Measurements from ENCODE around the gene CTH.
"Not testable (repeated sequence)": the region's sequence is repeated elsewhere in the genome, so short reads cannot be mapped to it uniquely, and the experiment has no call there.

The CTH gene

DNA sequence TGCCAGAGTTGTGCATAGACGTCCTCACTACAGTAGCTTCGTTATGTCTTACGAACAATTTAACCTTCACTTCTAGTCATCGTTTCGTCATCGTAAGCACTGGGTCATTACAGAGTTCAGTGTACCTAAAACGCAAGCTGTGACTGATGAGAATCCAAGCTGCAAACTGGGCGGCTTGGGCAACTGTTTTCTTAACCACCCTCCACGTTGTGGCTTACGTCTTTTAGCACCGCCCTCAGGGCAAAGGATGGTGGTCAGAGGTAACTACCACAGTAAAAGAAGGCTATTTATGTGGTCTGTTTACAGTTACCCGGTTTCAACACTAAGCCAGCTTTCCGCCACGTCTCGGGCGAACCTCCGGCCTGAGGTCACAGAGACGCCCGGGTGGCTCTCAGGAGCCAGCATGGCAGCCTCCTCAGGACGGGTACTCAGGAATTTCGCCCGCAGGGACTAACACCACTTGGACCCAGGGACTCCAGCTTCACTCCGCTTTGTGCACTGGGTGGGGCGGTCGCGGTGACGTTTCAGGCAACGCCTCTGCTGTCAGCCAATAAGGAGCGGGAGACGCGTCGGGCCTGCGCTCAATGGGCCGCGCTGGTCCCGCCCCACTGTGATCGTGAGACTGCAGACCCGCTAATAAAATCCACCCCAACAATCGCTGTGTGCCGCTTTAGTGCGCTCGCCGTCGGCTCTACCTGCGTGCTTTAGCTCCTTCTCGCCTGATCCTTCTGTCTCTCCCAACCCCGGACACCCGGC lies at the start of gene CTH:
Gene CTH (plus strand): TSS at position 665 of the 756 bp plus-strand sequence. CDS start 148 bp downstream, outside the sequence.
- DNase-seq = peak; percentile 90

DNA sequence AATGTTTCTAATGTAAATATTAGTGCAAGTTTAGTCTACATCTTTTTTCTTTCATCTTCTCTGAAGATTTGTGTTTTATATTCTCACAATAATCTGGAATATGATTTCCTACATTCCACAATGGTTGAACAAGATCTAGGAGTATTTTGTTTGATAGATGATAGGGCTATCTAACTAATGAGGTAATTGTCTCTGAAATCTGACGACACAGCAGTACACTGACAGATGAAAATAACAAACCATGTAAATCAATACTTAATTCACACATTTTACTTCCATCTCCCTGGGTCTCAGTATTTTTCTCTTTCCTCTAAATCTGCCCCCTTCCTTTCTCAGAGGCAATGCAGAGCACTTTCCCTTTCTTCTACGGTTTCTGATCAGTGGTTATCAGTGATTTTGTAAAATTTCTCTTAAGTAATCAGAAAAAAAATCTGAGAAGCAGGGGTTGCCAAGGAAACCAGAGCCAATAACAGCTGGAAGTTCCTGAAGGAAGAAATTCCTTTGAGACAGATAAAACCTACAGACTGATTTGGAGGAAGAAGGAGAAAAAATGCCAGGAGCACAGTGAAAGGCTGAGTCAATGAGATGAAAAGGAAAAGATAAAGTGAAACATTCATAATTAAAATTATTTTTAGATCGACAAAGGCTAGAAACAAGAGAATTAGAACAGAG lies 49.2 kb upstream of the CTH start:
- no peak for DNase-seq

DNA sequence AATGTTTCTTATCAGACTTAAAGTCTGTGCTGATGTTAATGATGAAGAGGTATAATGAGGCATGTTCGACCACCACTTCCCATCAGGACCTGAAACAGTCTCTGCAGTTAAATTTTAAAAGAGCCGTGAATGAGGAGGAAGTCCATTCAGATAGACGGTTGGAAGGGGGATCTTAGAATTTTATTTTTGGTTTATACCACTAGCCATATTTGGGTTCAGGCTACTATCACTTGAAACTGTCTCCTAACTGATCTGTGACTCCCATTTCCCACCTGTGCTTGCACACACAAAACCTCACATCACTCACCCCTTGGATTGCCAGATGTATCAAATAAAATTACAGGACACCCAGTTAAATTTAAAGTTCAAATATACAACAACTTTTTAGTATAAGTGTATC lies 46.6 kb upstream of the CTH start:
- DNase-seq = no peak

DNA sequence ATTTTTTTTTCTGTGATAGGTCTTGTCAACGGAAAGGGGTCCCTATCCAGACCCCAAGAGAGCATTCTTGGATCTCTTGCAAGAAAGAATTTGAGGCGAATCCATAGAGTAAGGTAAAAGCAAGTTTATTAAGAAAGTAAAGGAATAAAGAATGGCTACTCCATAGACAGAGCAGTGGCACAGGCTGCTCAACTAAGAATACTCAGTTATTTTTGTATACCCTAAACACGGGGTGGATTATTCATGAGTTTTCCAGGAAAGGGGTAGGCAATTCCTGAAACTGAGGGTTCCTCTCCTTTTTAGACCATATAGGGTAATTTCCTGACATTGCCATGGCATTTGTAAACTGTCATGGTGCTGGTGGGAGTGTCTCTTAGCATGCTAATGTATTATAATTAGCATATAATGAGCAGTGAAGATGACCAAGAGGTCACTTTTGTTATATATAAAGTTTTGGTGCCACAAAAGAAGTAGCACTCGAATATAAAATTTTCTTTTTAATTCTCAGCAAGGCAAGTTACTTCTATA lies 44.6 kb upstream of the CTH start:
- not testable (repeated sequence) for DNase-seq

DNA sequence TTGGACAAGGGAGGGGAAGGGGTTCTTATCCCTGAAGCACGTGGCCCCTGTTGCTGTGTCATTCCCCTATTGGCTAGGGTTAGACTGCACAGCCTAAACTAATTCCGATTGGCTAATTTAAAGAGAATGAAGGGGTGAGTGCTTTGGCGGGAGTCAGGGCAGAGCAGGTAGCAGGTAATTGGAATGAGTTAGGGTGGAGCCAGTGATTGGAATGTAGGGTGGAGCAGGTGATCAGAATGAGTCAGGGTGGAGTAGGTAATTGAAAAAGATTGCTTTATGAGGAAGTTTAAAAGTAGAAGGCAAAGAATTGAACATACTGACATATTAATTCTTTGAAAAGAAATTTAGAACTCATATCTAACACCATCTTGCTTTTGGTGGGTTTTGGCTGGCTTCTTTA lies 44.1 kb upstream of the CTH start:
- not testable (repeated sequence) for DNase-seq

DNA sequence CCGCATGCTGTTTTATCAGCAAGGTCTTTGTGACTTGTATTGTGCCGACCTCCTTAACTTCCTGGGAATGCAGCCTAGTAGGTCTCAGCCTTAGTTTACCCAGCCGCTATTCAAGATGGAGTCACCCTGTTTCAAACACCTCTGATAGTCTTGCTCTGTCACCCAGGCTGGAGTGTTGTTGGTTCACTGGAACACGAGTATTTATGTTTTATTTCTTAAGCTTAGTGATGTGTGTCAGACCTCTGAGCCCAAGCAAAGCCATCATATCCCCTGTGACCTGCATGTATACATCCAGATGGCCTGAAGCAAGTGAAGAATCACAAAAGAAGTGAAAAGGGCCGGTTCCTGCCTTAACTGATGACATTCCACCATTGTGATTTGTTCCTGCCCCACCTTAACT lies 43.7 kb upstream of the CTH start:
- DNase-seq = not testable (repeated sequence)

DNA sequence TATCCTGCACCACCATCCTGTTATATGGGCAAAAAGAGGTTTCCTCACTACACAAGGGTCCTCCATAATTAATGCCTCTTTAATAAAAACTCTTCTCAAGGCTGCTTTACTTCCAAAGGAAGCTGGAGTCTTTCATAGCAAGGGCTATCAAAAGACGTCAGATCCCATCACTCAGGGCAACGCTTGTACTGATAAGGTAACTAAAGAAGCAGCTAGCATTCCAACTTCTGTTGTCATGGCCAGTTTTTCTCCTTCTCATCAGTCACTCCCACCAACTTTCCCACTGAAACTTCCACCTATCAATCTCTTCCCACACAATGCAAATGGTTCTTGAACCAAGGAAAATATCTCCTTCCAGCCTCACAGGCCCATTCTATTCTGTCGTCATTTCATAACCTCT lies 39.5 kb upstream of the CTH start:
- not testable (repeated sequence) for DNase-seq

DNA sequence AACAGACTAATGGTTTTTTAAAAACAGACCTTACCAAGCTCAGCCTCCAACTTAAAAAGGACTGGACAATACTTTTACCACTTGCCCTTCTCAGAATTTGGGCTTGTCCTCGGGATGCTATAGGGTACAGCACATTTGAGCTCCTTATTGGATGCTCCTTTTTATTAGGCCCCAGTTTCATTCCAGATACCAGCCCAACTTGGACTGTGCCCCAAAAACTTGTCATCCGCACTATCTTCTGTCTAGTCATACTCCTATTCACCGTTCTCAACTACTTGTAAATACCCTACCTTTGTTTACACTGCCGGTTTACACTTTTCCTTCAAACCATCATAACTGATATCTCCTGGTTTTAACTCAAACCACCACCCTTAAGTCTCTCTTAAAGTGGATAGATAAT lies 38.6 kb upstream of the CTH start:
- no peak for DNase-seq

DNA sequence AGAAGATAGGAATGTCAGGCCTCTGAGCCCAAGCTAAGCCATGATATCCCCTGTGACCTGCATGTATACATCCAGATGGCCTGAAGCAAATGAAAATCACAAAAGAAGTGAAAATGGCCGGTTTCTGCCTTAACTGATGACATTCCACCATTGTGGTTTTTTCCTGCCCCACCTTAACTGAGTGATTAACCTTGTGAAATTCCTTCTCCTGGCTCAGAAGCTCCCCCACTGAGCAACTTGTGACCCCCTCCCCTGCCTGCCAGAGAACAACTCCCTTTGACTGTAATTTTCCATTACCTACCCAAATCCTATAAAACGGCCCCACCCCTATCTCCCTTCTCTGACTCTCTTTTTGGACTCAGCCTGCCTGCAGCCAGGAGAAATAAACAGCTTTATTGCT lies 37.5 kb upstream of the CTH start:
- not testable (repeated sequence) for DNase-seq

DNA sequence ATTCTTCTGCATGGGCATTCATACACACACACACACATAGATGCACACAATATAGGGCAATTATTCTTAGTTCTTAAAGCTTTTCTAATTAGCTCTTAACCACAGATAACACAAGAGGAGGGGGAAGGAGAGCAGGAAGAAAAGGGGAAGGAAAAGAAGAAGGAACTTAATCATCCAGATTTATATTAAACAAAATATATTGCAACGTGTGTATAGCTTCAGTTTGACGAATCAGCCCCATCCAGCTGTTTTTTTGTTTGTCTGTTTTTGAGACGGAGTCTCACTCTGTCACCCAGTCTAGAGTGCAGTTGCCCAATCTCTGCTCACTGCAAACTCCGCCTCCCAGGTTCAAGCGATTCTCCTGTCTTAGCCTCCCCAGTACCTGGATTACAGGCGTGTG lies 34.9 kb upstream of the CTH start:
- DNase-seq = no peak

DNA sequence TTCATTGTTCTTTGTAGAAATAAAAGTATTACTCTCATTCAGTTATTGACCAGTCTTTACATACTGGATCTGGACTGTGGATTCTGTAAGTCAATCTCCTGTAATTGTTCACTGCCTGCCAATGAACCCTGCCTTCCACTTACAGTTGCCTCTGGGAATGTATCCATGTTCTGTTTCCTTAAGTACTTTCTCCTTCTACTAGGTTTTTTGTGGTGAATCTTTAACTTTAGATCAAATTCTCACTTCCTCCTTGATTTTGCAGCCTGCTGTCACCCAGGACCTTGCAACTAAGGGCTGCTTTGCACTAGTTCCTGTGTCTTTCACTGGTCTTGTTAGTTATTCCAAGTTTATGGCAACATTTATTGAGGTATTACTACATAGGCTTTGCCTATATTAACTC lies 28.4 kb upstream of the CTH start:
- no peak for DNase-seq

DNA sequence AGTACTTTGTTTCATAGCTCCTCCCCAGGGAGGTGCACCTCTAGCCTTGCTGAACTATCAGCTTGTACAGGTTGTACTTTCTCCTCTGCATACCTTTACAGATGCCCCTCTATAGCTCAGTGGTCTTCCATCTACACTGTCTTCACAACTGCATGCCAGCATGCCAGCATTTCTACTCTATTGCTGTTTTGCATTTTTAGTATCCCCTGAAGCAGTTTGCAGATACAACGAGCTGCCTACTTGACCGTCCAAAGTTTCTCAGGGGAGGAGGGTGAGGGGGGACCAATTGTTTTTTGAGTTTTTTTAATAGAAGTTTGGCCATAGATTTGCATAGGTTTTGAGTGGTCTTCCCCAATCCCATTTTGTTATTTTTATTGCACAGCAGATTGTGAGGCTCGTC lies 27.6 kb upstream of the CTH start:
- DNase-seq = no peak

DNA sequence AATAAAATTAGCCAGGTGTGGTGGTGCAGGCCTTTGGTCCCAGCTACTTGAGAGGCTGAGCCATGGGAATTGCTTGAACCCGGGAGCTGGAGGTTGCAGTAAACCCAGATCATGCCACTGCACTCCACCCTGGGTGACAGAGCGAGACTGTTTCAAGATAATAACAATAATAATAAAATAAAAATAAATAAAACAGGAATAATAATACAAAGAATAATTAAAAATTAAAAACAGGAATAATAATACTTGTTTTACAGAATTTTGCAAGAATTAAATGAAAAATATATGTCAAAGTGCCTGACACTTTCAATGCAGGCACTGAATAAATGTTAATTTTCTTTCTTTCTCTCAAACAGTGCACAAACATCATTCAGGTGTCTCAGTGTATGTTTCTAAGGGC lies 26.5 kb upstream of the CTH start:
- DNase-seq = no peak

DNA sequence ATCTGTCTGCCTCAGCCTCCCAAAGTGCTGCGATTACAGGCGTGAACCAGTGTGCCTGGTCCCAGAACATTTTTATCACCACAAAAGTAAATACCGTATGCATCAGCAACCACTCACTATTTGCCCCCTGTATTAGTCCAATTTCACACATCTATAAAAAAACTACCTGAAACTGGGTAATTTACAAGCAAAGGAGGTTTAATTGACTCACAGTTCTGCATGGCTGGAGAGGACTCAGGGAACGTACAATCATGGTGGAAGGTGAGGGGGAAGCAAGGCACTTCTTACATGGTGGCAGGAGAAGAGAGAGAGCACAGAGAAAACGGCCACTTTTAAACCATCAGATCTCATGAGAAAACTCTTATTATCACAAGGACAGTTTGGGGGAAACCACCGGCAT lies 25.6 kb upstream of the CTH start:
- DNase-seq = no peak

DNA sequence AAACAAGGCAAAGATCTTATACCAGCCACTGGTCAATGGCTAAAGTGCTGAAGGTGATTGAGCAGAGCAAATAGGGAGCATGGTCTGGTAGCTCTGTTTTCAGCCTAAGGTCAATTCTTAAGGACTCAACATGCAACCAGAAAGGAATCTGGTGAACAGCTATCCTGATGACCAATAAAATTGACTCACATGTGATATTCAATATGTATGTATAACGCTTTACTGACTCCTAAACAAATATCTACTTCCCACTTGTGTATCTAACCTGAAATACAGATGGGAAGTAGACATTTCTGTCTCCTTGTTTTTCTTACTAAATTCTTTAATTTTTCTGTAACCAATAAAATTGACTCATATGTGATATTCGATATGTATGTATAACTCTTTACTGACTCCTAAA lies 24.9 kb upstream of the CTH start:
- DNase-seq = no peak

DNA sequence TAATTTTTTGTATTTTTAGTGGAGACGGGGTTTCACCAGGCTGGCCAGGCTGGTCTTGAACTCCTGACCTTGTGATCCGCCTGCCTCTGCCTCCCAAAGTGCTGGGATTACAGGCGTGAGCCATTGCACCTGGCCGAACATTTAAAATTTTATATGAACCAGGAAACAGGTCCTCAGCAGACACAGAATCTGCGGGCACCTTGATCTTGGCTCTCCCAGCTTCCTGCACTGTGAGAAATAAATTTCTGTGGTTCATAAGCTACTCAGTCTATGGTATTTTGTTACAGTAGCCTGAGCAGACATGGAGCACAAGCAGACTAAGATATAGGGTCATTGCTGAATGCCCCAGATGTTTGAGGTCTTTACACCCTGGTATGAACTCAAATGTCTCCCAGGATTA lies 23.6 kb upstream of the CTH start:
- DNase-seq = no peak

DNA sequence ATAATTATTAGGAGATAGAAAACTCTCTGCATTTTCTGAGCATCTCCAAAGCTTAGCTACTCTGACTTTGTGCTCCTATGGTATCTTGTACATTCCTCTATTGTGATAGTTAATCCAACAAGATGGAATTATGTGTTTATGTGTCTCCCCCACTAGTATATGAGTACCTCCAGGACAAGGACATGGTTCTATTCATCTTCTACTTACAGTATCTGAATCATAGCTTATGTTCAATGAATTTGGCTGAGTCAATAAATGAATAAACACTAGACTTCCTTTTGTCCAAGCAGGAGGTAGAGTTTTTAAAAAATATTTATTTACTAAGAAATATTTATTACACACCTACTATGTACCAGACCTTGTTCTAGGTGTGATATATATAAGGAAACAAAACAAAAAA lies 18.4 kb upstream of the CTH start:
- no peak for DNase-seq

DNA sequence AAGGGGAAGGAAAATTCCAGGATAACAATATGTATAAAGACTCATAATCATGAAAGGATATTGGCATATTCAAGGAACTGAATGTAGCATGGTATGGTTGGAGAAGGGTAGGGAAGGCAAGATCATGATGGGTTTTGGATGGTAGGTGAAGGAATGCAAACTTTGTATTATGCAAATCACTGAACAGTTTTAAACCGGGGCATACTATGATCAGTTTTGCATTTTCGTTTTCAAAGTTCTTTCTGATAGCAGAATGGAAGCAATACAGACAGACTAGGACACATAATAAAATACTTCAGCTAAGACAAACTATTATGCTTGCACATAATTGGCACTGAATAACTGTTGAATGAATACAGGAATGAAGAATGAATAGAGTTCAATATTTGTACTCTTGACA lies 14.5 kb upstream of the CTH start:
- no peak for DNase-seq

DNA sequence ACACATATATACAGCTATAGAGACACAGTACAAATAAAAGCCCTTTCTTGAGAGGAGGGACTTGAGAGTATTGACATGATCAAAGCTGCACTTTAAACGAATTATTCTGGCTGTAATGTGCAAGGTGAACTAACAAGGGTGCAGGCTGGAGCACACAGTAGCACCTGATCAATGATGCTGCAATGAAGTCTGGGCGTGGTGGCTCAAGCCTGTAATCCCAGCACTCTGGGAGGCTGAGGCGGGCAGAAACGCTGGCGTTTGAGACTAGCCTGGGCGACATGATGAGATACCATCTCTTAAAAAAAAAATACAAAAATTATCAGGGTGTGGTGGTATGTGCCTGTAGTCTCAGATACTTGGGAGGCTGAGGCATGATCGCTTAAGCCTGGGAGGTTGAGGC lies 14.1 kb upstream of the CTH start:
- DNase-seq = no peak

DNA sequence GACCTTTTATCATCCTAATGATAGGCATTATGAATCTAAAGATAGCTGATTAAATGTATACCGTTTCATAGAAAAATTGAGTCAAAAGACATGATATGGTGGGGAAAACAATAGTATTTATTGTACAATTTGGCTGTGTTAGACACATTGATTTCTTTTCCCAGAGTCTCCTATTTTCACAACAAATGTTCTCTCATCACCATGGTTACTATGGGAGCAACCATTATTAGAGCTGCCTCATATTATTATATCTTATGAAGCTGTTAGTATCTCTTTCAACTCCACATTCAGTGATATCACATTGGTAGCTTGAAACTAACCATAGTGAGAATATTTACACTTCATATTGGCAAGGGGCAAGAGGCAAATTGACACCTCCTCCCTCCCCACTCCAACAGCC lies 10.7 kb upstream of the CTH start:
- no peak for DNase-seq

DNA sequence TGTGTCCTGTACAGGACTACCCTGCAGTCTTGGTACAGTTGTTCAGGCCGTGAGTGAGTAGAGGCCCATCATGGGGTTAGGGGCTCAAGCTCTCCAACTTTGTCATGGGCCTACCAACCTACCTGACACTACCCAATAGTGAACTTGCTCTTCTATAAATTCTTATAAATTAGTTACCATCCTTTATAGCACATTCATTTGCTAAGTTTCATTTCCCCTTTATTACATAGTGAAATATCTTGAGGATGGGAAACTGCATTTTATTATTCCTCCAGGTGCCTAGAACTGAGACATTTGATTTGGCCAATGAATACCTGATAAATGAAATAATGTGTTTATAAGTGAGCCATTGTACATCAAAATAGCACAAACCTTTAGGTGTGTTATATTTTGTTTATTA lies 9.1 kb upstream of the CTH start:
- no peak for DNase-seq

DNA sequence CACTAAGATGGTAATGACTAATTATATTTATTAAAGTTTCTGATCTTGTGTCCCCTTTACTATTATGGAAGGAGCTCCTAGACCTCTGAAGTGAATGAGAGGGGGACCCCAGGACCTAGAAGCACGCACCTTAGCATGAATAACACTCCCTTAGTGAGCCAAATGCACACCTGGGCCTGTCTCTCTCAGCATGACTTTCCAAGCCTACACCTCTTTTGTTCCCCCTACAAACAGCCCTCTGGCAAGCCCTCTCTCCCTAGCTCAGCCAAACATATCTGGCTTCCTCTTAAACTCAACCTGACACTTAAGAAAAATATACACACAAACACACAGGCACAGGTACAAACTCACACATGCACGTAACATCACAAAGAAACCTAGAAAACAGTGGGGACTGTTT lies 7.3 kb upstream of the CTH start:
- no peak for DNase-seq

DNA sequence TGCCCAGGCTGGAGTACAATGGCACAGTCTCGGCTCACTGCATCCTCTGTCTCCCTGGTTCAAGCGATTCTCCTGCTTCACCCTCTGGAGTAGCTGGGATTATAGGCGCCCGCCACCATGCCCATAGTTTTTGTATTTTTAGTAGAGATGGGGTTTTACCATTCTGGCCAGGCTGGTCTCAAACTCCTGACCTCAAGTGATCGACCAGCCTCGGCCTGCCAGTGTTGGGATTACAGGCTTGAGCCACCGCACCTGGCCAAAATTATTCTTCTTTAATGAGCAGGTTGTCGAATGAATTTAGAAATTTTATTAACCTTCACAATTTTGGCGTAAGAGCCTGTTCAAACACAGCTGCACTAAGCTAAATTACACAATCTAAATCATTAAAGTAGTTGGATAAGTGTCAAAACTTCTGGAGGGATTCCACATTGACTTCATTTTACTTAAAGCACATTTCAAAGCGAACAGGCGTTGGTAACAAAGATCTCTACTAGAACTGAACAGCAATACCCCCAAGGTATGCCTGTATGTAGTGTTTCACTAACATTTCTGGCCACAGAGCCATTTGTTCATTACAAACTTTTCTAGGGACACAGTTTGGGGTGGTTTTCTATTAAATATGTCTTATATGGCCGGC lies 5.2 kb upstream of the CTH start:
- no peak for DNase-seq

DNA sequence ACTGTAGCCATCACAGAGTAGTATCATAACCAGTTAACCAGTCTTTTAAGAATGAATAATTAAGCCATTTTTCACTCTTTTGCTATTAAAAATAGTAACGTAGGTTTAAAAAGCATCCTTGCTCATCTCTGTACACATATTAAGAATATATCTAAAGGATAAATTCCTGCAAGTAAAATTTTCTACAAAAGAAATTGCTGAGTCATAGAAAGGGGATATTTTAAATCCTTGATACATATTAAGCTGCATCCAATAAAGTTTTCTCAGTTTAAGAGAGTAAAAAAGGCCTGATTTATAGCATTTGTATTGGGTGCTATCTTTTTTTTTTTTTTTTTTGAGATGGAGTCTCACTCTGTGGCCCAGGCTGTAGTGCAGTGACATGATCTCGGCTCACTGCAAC lies 1.9 kb upstream of the CTH start:
- DNase-seq = no peak
